ENCODE measurements around the gene FAM177B.

FAM177B gene

GRCh38 chr1:222716393-222716792, 20.6 kb upstream of the FAM177B start:
- no peak overlapping the region for H3K4me3 ChIP-seq (ENCODE audit: low read depth, low read length)
- no peak for TF ChIP-seq CTCF (IDR thresholded peaks at IDR 0.05; ENCODE audit: borderline replicate concordance, insufficient read depth, low read depth, low read length)

DNA sequence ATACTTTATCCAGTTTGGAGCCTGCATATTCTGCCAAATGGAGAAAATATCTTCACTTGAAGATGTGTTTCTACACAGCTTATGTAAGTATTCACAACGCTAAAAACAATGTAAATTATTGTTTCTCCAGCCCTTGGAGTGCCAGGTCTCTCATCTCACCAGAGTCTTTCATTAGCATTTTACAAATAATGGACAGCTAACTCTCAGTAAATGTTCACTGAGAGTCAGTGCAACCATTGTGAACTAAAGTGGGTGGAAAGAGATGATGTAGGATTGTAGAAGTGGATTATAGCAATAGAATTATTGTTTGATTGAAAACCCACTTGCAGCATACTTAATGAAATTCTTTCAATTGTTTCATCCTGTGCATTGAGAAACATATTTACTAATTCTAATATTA, 8.3 kb upstream of the FAM177B start:
- no peak for TF ChIP-seq CTCF (IDR thresholded peaks at IDR 0.05; ENCODE audit: borderline replicate concordance, insufficient read depth, low read depth, low read length)
- H3K4me3 ChIP-seq (ENCODE audit: low read depth, low read length): no peak overlapping the region

GRCh38 chr1:222730866-222731265, 6.1 kb upstream of the FAM177B start:
- TF ChIP-seq CTCF (IDR thresholded peaks at IDR 0.05; ENCODE audit: borderline replicate concordance, insufficient read depth, low read depth, low read length): no peak
- H3K4me3 ChIP-seq (ENCODE audit: low read depth, low read length): no peak overlapping the region

DNA sequence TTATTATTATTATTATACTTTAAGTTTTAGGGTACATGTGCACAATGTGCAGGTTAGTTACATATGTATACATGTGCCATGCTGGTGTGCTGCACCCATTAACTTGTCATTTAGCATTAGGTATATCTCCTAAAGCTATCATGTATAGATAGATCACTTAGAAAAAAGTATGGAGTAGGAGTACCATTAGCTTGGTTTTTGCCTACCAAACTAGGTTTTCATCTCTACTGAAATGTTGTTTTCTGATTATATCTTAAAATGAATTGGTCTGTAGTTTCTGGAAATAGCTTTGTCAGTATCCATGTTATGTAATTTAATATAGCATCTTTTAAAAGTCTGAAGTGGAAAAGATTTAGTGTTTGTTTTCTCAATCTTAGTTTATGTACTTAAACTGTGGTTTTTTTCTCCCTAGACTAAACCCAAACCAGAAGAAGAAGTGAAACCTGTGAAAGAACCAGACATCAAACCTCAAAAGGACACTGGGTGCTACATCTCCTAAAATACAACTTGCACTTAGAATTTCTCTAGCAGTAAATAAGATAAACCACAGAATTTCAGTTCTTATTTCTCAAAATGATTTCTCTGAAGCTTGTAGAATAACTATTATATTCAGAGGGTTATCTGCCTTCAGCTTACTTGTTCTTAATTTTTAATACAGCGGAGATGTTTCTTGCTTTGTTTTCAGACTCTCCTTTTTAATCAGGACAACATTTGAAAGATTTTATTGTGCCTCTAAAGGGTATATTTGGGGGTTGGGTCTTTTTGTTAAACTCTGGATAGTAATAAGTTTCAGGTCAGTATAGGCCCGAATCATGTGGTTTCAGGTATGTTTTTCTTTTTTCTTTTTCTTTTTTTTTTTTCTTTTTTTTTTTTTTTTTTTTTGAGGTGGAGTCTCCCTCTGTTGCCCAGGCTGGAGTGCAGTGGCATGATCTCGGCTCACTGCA, 4.5 kb upstream of the FAM177B start:
- no peak for TF ChIP-seq CTCF (IDR thresholded peaks at IDR 0.05; ENCODE audit: borderline replicate concordance, insufficient read depth, low read depth, low read length)
- H3K4me3 ChIP-seq (ENCODE audit: low read depth, low read length): no peak overlapping the region

DNA sequence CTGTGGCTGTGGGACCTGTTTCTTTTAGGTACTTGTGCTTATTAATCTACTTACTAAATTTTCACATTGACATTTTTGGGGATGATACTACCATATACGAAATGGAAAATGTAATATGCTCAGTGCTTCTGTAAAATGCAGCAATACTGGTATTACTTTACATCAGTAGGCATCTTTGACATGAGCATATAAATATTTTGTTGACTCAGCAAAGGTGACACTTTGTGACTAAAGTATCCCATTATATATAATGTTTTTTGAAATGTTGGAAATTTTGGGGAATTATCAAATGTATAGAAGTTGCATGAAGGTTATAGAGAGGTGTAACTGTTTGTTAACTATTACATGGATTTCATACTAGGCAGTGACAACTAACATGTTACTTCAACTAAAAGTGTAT, 2.3 kb upstream of the FAM177B start:
- H3K4me3 ChIP-seq (ENCODE audit: low read depth, low read length): no peak overlapping the region
- TF ChIP-seq CTCF (IDR thresholded peaks at IDR 0.05; ENCODE audit: borderline replicate concordance, insufficient read depth, low read depth, low read length): no peak

GRCh38 chr1:222736470-222736869, 532 bp upstream of the FAM177B start:
- no peak for TF ChIP-seq CTCF (IDR thresholded peaks at IDR 0.05; ENCODE audit: borderline replicate concordance, insufficient read depth, low read depth, low read length)
- H3K4me3 ChIP-seq (ENCODE audit: low read depth, low read length): no peak overlapping the region

DNA sequence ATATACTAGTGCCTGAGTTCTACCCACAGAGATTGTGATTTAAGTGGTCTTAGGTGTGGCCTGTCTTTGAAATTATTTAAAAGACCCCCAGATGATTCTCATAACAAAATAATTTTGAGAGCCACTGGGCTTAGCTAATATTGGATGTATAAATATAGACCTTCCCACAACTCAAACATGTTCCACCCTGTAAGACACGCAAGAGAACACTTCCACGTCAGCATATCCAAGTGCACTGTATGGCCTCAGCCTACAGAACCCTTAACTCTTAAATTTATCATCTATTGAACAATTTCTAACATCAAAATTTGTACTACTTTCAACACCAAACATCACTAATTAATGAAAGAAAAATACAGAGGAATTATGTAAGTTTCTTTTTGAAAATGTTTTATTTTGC, 2.5 kb downstream of the FAM177B start:
- H3K4me3 ChIP-seq (ENCODE audit: low read depth, low read length): no peak overlapping the region
- no peak for TF ChIP-seq CTCF (IDR thresholded peaks at IDR 0.05; ENCODE audit: borderline replicate concordance, insufficient read depth, low read depth, low read length)

Measured in GM12875 (cell line).